Endothelial cell of hepatic sinusoid (primary cell): Measurements from ENCODE around the gene GSDMA.

Source experiments
- in situ Hi-C: cut with HindIII; loops from 2 replicates; pipeline ENCODE4 v1.10.0; 2017; ENCODE audit warnings: low sequenced_read_pairs

GSDMA gene

GRCh38 chr17:39960524-39961041 lies 2.2 kb upstream of the GSDMA start:
- in situ Hi-C loops = no loop called here

GRCh38 chr17:39963829-39964228 lies 1.0 kb downstream of the GSDMA start:
- in situ Hi-C loops = no loop called here

DNA sequence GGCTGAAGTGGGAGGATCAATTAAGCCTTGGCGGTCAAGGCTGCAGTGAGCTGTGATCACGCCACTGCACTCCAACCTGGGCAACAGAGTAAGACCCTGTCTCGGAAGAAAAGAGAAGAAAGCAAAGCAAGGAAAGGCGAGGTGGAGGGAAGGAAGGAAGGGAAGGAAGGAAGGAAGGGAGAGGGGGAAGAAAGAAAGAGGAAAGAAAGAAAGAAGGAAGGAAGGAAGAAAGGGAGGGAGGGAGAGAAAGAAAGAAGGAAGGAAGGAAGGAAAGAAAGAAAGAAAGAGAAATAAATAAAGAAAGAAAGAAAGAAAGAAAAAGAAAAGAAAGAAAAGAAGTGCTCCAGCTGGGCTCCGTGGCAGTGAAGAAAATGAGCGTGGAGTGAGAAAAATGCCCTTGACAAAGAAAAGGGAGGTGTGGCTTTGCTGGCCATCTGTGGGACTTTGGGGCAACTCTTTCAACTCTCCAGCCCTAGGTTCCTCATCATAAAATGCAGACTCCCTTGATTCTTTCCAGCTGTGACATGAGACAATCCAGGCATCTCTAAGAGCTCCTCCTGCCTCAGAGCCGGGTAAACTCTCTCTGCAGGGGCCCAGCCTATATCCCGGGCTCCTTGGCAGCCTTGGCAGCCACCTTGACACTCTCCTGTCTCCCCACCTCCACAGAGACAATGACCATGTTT lies 2.4 kb downstream of the GSDMA start:
- in situ Hi-C loops = no loop called here

GRCh38 chr17:39966771-39967170 lies 4.0 kb downstream of the GSDMA start:
- in situ Hi-C loops = no loop called here

GRCh38 chr17:39968761-39969160 lies 6.0 kb downstream of the GSDMA start:
- in situ Hi-C loops = no loop called here

- in situ Hi-C loops = no loop called here
Observed at GRCh38 chr17:39969375-39969774, 6.6 kb downstream of the GSDMA start.

GRCh38 chr17:39970157-39970692 lies 7.4 kb downstream of the GSDMA start:
- in situ Hi-C loops = no loop called here

- in situ Hi-C loops = no loop called here
Observed at GRCh38 chr17:39971076-39971603, 8.3 kb downstream of the GSDMA start.

GRCh38 chr17:39972271-39972670 lies 9.5 kb downstream of the GSDMA start:
- in situ Hi-C loops = no loop called here

- in situ Hi-C loops = no loop called here
Observed at GRCh38 chr17:39973496-39973895, 10.7 kb downstream of the GSDMA start.

DNA sequence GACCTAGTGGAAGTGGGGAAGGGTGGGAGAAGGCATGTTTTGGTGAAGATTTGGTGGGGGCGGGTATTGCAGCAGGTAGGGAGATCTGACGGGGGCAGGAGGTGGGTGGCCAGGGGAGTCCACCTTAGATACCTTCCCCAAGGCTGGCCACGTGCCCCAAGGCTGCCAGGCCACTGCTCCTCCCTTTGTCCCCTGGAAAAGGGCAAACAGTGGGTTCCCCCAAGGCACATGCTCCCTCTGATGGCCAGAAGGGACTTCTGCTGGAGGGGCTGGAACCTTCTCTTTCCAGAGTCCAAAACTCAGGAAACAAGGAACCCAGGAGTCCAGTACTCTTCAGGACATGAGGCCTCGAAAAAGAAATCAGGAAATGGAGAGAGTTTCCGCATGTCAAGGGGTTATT lies 11.6 kb downstream of the GSDMA start:
- in situ Hi-C loops = no loop called here

- in situ Hi-C loops = no loop called here
Observed at GRCh38 chr17:39975801-39976200, 13.0 kb downstream of the GSDMA start.

- in situ Hi-C loops = no loop called here
Observed at GRCh38 chr17:39979016-39979670, 16.3 kb downstream of the GSDMA start.

DNA sequence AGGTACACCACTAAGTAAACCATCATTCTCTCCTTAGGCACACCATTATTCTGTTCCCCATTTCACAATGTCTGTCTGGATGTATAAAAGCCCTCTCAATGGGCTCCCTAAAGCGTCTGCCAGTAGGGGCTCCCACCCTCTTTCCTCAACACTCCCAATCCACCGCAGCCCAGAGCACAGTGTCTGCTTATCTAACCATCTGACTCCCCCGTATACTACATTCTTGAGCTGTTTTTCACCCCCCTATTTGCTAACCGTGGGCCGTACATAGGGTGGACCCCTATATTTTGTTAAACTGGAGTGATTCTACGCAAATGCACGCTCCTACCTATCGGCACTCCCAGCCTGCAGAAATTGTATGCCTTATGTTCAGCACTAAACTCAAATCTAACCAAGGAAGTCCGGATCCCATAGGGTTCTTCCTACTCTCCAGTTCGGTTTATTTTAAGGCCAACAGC lies 17.1 kb downstream of the GSDMA start:
- in situ Hi-C loops = no loop called here

DNA sequence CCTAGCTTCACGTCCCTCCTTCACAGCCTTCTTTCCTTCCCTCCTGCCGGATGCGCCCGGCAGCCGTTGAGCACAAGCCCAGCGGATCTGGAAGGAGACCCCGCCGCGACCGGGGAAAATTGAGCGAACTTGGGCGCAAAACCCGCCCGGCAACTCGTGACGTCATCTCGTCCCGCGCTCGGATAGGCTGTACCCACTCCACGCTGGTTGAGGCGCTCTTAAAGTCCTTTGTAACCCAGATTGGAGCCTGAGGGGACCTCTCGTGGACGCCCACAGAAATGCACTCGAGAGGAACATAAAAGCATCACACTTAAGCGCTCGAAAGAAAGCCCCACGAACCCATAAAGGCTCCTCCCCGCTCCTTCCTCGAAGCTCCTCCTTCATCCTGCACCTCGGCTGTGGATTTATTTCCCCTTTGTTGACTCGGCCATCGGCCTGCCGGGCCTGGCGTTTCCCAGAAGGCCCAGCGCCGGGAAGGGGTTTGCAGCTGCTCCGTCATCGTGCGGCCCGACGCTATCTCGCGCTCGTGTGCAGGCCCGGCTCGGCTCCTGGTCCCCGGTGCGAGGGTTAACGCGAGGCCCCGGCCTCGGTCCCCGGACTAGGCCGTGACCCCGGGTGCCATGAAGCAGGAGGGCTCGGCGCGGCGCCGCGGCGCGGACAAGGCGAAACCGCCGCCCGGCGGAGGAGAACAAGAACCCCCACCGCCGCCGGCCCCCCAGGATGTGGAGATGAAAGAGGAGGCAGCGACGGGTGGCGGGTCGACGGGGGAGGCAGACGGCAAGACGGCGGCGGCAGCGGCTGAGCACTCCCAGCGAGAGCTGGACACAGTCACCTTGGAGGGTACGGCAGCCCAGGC lies 17.8 kb downstream of the GSDMA start, which contains the start of gene PSMD3:
Gene PSMD3, plus strand, starts transcription at position 457 of the 856 bp plus-strand sequence. Its CDS starts 164 bp downstream, at position 621.
- in situ Hi-C loops = no loop called here

DNA sequence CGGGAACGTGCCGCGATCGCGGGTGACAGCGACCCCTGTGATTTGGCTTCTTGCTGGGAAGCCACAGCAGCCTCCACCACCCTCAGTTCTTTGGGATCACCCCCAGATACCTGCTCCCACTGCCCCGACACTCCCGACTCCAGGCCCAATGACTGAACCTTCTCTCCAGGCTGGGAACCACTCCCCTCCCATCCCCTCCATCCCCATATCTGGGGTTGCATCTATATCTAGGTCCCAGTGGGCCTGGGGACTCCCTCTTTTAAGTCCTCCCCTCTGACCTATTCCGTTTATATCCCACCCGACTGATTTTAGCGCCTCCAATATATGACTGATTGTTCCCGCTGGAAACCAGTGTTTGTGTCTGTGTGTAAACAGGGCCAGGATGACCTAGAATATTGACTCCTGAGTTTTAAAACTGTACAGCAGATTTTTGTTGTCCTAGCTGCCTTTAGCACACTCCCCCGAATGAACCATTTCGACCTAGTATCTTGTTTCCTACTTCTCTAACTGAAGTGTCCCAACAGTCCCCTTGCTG lies 18.5 kb downstream of the GSDMA start:
- in situ Hi-C loops = no loop called here

- in situ Hi-C loops = no loop called here
Observed at GRCh38 chr17:39981766-39982375, 19.1 kb downstream of the GSDMA start.

DNA sequence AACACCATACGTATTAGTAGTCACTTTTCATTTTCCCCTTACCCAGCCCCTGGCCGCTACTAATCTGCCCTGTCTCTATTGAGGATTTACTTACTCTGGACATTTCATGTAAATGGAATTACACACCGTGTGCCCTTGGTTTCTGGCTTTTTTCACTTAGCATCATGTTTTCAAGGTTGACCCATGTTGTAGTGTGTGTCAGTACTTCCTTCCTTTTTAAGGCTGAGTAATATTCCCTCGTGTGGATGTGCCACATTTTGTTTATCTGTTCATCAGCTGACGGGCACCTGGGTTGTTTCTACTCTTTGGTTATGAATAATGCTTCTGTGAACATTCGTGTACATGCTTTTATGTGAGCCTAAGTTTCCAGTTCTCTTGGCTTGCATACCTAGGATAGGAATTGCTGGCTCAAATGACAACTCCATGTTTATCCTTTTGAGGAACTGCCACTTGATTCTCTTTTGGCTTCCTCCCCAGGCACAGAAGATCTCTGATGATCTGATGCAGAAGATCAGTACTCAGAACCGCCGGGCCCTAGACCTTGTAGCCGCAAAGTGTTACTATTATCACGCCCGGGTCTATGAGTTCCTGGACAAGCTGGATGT lies 25.5 kb downstream of the GSDMA start:
- in situ Hi-C loops = no loop called here

- in situ Hi-C loops = loop anchor here (5.0 kb wide), 4 partner anchors 38 to 183 kb away; partner anchors contain the start of gene RAPGEFL1
Observed at GRCh38 chr17:39994448-39994847, 31.6 kb downstream of the GSDMA start.

- in situ Hi-C loops = no loop called here
Observed at GRCh38 chr17:39995438-39995837, 32.6 kb downstream of the GSDMA start.
